MM.1S (cell line): ENCODE measurements around the gene MAGEB2.

Experiments
- CTCF ChIP-seq: fragments of 300-600 bp; sonication (generic); IDR thresholded peaks from 2 replicates; pipeline ENCODE4 v1.5.1; 2016; ENCODE audit warnings: antibody characterized with exemption, low read length, mixed read lengths
- EZH2 ChIP-seq: fragments of 300-600 bp; sonication (generic); optimal IDR thresholded peaks from 2 replicates; pipeline ENCODE3; 2017; ENCODE audit warnings: low read depth, mild to moderate bottlenecking, antibody characterized with exemption, low read length, mixed read lengths
- EZH2phosphoT487 ChIP-seq: fragments of 300-600 bp; sonication (generic); IDR thresholded peaks from 2 replicates; pipeline ENCODE4 v1.6.1; 2018; ENCODE audit warnings: antibody characterized with exemption, low read length

GRCh38 chrX:30241724-30242415 is 26.5 kb downstream of the MAGEB2 start, which contains the start of gene MAGEB4:
- TF ChIP-seq CTCF (no peak), EZH2 (no peak), EZH2phosphoT487 (no peak)
